Heart right ventricle (tissue), 16 donors: Measurements from ENCODE around the gene SOSTDC1. TPM values are rescaled to one million over a fixed set of nuclear protein-coding genes. Genes with fewer than 3 reads are reported as not detected.

Experiments
- ATAC-seq, 8 donors: fragments of 200-7000 bp; cut with Tn5 transposase; one replicate each; pipeline ENCODE4 v1.9.1; 2020; ENCODE audit warnings: mild to moderate bottlenecking in 8 of 8, moderate library complexity in 8 of 8, moderate number of reproducible peaks in 1 of 8
- DNase-seq, 2 donors: peaks; one replicate each; pipeline ENCODE4 v3.0.0-alpha.2; 2020
- H3K27ac ChIP-seq, 10 donors: fragments of 200-600 bp; sonication (generic) in 2 of 10; one replicate each; pipeline versions ENCODE4 v1.5.0 to v1.8.0; 2020 to 2022; ENCODE audit warnings: mild to moderate bottlenecking in 3 of 10
- H3K27me3 ChIP-seq, 7 donors: fragments of 200-600 bp; one replicate each; pipeline ENCODE4 v1.8.0; 2021 to 2022; ENCODE audit warnings: mild to moderate bottlenecking in 2 of 7
- H3K36me3 ChIP-seq, 9 donors: fragments of 200-600 bp; sonication (generic) in 1 of 9; one replicate each; pipeline versions ENCODE4 v1.5.0 to v1.8.0; 2020 to 2022; ENCODE audit warnings: mild to moderate bottlenecking in 2 of 9
- H3K4me1 ChIP-seq, 9 donors: fragments of 200-600 bp; sonication (generic) in 1 of 9; one replicate each; pipeline versions ENCODE4 v1.5.0 to v1.8.0; 2020 to 2022; ENCODE audit warnings: mild to moderate bottlenecking in 4 of 9
- H3K4me3 ChIP-seq, 10 donors: fragments of 200-600 bp; sonication (generic) in 2 of 10; one replicate each; pipeline versions ENCODE4 v1.5.0 to v1.8.0; 2020 to 2022; ENCODE audit warnings: mild to moderate bottlenecking in 7 of 10, moderate library complexity in 2 of 10
- H3K9me3 ChIP-seq, 11 donors: fragments of 200-600 bp in 10 of 11; sonication (generic) in 2 of 11; one replicate each; pipeline versions ENCODE4 v1.5.0 to v1.8.0; 2013 to 2022; ENCODE audit warnings: mild to moderate bottlenecking in 2 of 11, control low read depth in 1 of 11, moderate library complexity in 1 of 11
- CTCF ChIP-seq, 9 donors: fragments of 200-600 bp; sonication (generic) in 2 of 9; IDR thresholded peaks; one replicate each; pipeline versions ENCODE4 v1.5.0 to v1.8.0; 2021 to 2022; ENCODE audit warnings: antibody characterized with exemption in 9 of 9, mild to moderate bottlenecking in 5 of 9, moderate library complexity in 1 of 9
- WGBS, 2 donors: extraction: QIAGEN DNeasy Blood & Tissue Kit; methylation state at CpG; one replicate each; pipeline ENCODE4 v1.1.7; 2013; ENCODE audit warnings: inconsistent platforms in 1 of 2; 5-methylcytosine and 5-hydroxymethylcytosine counted together
- intact Hi-C, 10 donors: fragments of 100-400 bp; cut with DNase I; formaldehyde crosslinking; loops; one replicate each; pipeline versions ENCODE4 v1.11.1 to v1.14.2; 2022
- polyA plus RNA-seq, 2 donors: library from polyadenylated mRNA; stranded (reverse); fragments of 200-250 nt; gene quantifications; one replicate each; pipeline ENCODE4 v1.2.3, GENCODE V29; 2013
- total RNA-seq, 10 donors: library from RNA; stranded (reverse); fragmentation: NEBNext Ultra II Directional in 3 of 10; extraction: Animal tissue kit (Norgen Biotek cat#: 25700) in 3 of 10; gene quantifications; one replicate each; pipeline versions ENCODE4 v1.2.1 to v1.2.4, GENCODE V29; 2021 to 2023
- donor health status: Arrhythmogenic right ventricular cardiomyopathy.
- donor health status: ischemic (EF 13 %, LVEDD 7.1; RV severe dilation, severe dysfunction).
- donor health status: healthy with polysubstance abuse.
- donor health status: DM: no; HTN: yes; CAD: no.
- donor health status: DM: no; HTN: no; CAD: no.
- donor health status: ischemic (EF 25% LVEDD 6.9; RV normal size, moderate dysfunction).
- donor health status: ischemic (EF 25% LVEDD 5.7; RV mildly dilated, moderate dysfunction).
- donor health status: healthy.
- donor health status: DM: yes; HTN: yes; CAD: no.
- donor health status: Ischemic cardiomyopathy.
- donor health status: ischemic (EF 35%, LVEDD 5.7; RV mildly dilated, moderate dysfunction).
- donor health status: nonischemic (EF 11% LVEDD 7.7; RV severe dilation, severe dysfunction).
- donor health status: DM: yes; HTN: yes; CAD: no.
- donor health status: PGD.
- donor health status: ischemic (EF 29% LVEDD 5.4; RV normal size, mild dysfunction).
- donor health status: nonischemic (EF 23%, LVEDD 6.1; RV moderate dilation, normal function).

The SOSTDC1 gene
- total and polyA plus RNA-seq, 12 donors = 0.15 to 2.1 (median 0.22) TPM; not detected in 5

- no peak for TF ChIP-seq CTCF (IDR thresholded peaks at IDR 0.05)
- no peak overlapping the region for H3K27ac ChIP-seq
- intact Hi-C loops = loop anchor here in 1 of 10 donors (10.0 kb wide), 1 partner anchor 118 kb away; no protein-coding TSS in a partner anchor
- no peaks in the 10 kb centered on the region for H3K4me1 ChIP-seq
- 77 to 81% methylated on average over 2 of the region's 2 CpGs for WGBS, 2 donors
- ATAC-seq (no peak), DNase-seq (no peak)
- H3K9me3 ChIP-seq = no peaks in the 10 kb centered on the region
- no peak overlapping the region for H3K4me3 ChIP-seq
- H3K36me3 ChIP-seq = no peaks in the 10 kb centered on the region
- H3K27me3 ChIP-seq = no peaks in the 10 kb centered on the region
Observed at GRCh38 chr7:16436306-16436705, 29.2 kb downstream of the SOSTDC1 start.

GRCh38 chr7:16433568-16434122 is 31.9 kb downstream of the SOSTDC1 start:
- Histone ChIP-seq H3K27me3 (no peaks in the 10 kb centered on the region), H3K27ac (no peak overlapping the region), H3K4me3 (peak overlapping the region in 3 of 10 donors; percentile 8 to 19 (median 16)), H3K36me3 (no peaks in the 10 kb centered on the region), H3K4me1 (no peaks in the 10 kb centered on the region), H3K9me3 (no peaks in the 10 kb centered on the region)
- WGBS, 2 donors = 64 to 86% methylated on average over 2 of the region's 2 CpGs
- TF ChIP-seq CTCF (IDR thresholded peaks at IDR 0.05) = no peak
- ATAC-seq (no peak), DNase-seq (no peak)
- intact Hi-C loops = loop anchor here in 8 of 10 donors (2.0 to 10.0 kb wide), 4 partner anchors 121 to 134 kb away; no protein-coding TSS in a partner anchor

- no peaks in the 10 kb centered on the region for H3K9me3 ChIP-seq
- intact Hi-C loops = loop anchor here in 8 of 10 donors (2.0 to 10.0 kb wide), 4 partner anchors 122 to 135 kb away; no protein-coding TSS in a partner anchor
- DNase-seq (no peak), ATAC-seq (no peak)
- H3K27ac ChIP-seq = no peak overlapping the region
- peak in 3 of 9 donors; percentile 0 to 8 (median 4) for TF ChIP-seq CTCF (IDR thresholded peaks at IDR 0.05)
- no peak overlapping the region for H3K4me3 ChIP-seq
- H3K4me1 ChIP-seq = no peaks in the 10 kb centered on the region
- no peaks in the 10 kb centered on the region for H3K36me3 ChIP-seq
- WGBS, 2 donors = 93 to 98% methylated on average over 1 of the region's 1 CpG
- H3K27me3 ChIP-seq = no peaks in the 10 kb centered on the region
Observed at GRCh38 chr7:16432425-16432731, 33.2 kb downstream of the SOSTDC1 start.

GRCh38 chr7:16431646-16432424 is 33.7 kb downstream of the SOSTDC1 start:
- H3K27ac ChIP-seq = no peak overlapping the region
- TF ChIP-seq CTCF (IDR thresholded peaks at IDR 0.05) = peak; percentile 23 to 67 (median 55)
- H3K36me3 ChIP-seq = no peaks in the 10 kb centered on the region
- no peaks in the 10 kb centered on the region for H3K27me3 ChIP-seq
- intact Hi-C loops = loop anchor here (2.0 to 10.0 kb wide), 4 partner anchors 123 to 135 kb away; no protein-coding TSS in a partner anchor
- H3K9me3 ChIP-seq = no peaks in the 10 kb centered on the region
- DNase-seq (peak in 1 of 2 donors; percentile 14), ATAC-seq (peak in 3 of 8 donors; percentile 44 to 53 (median 51))
- 85 to 95% methylated on average over 2 of the region's 2 CpGs for WGBS, 2 donors
- no peak overlapping the region for H3K4me3 ChIP-seq
- H3K4me1 ChIP-seq = no peaks in the 10 kb centered on the region
